ENCODE measurements around the gene FEM1C.

Gene FEM1C

DNA sequence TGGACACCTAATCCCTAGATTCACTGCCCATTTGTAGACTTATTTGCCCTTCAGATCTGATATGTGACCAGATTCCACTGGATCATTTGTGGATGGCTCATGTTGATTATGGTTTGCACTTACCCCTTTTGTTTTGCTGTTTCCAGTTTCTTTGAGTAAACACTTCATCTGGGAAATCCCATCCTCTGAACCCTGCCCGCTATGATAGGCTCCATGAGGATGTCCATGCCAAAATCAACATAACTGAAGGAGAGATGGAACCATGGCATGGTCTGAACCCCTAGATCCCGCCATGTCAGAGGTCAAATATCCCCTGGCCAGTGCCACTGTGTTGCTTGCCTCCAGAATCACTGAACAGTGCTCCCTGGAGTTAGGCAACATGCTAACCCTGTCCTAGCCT is 11.7 kb upstream of the FEM1C start:
- DNase-seq = no peak

- no peak for DNase-seq
Measured at GRCh38 chr5:115555084-115555633, 10.6 kb upstream of the FEM1C start.

- DNase-seq = no peak
Measured at GRCh38 chr5:115553082-115553481, 8.5 kb upstream of the FEM1C start.

DNA sequence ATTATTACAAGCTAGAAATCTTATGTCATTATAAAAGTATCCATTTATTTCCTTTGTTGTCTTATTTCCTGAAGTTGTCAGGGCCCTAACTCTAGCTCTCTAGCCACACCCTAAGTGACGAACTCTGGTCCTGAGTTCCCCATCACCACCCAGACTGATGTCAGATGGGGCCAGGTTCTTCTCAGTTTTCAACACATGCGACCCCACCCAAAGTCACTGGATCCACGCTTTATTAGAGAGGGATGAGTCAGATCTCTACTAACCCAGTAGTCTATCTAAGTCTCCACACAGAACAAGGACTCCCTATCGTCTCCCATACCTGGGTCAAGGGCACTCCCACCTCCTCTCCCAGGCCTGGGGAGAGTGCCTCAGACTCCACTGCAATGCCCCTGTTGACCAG is 6.8 kb upstream of the FEM1C start:
- DNase-seq = no peak

- DNase-seq = no peak
Measured at GRCh38 chr5:115549154-115549553, 4.6 kb upstream of the FEM1C start.

DNA sequence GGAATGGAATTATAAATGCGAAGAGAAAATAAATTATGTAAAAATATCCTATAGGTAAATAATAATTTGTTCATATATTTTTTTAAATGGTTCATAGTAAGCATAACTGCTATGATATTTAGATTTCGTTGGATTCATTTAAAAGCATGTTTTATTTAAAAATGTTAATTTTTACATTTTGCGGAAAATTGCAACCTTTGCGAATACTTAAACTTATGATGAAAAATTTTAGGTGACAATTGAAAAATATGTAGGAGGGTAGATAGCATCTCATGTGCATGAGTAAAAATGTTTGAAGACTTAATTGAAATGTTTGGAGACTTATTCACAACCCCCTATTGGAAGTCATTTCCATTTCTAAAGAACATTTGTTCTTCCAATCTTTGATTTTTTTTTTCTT is 4.1 kb upstream of the FEM1C start:
- DNase-seq = no peak

DNA sequence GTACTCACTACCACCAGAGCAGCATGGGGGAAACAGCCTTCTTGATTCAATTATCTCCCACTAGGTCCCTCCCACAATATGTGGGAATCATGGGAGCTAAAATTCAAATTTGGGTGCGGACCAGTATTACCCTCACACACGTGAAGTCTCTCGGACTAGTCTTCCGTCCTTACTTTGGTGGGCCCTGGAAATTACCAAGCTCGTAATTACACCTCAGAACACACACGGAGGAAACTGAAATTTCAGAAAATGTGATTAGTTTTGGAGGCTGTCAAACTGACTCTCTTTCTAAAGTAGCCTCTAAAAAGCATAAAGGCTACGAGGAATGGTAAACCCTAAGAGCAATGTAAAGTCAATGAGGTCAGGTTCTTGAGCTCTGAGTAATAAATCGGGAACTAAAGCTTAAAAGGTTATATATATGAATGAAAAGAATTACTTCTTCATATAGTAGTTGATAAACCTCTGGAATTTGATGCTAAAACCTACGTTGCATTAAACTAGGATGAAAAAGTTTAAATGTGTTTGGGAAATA is 842 bp upstream of the FEM1C start:
- DNase-seq = no peak

DNA sequence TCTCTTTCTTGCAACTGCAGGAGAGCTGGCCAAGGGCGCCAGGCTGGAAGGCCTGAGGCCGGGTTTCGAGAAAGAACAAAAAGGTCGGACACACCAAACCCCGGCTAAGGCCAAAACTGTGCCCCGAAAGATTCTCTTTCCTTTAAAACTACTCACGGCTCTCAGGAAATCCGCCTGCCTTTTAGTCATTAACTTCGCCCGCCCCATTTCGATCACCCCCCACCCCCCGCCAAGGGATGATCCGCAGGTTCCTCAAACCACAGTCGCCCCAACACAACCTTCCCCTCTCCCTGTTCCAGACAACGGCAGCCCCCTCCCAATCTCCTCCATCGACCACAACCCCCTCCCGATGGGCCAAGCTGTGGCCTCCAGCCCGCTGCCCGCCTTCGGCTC is 536 bp downstream of the FEM1C start:
- peak; percentile 58 for DNase-seq

DNA sequence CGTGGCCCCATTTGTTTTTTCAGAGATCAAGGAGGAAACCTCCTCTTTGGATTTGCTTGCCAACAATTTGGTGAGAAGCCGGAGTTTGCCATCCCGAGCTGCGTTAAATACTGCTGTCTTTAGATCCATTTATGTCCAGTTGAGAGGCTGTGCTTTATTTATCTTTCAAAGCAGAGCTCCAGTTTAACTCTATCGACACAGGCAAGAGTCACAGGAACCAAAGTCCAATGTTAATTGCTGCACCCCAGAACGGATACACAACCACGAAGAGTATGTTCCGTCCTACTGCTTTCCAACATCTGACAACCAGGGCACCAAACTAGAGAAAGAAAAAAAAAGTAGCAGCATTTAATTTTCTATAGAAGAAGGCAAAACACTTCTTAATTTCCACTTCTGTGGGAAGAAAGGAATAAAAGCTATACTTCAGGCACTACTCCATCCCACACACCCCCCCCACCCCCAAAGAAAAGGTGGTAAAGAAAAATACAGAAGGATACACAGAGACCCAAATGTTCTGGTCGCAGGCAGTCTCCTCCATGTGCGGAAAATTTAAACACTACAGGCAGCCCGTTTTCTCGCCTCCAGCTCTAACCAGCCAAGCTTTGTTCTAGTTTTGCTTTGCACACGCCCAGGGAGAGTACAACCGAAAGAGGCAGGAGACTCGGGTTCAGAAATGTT is 1.1 kb downstream of the FEM1C start:
- DNase-seq = no peak

DNA sequence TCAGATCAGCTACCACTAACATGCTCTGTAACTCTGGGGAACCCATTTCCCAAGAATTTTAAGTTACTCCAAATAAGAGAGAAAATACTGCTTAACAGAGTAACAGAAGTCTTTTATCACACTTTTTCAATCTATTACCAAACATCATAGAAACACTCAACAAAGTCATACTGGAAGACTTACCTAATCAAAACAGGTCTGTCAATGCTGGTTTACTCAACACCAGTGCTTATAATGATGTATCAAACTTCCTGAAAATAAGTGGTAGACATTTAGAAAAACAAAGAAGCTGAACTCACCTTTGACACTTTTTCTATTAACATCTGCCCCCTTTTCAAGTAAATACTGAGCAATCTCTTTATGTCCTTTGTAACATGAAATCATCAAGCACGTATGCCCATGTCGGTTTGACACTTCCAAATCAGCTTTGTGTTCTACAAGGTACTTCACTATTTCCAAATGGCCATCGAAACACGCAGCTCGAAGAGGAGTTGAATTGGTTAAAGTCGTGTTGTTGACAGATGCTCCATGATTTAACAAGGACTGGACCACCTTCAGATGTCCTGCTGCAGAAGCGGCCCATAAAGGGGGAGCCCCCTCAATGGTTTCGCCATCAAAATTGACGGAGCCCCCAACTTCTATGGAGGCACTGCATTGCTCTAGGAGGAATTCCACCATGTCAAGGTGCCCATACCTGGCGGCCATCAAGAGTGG is 1.8 kb downstream of the FEM1C start:
- no peak for DNase-seq

DNA sequence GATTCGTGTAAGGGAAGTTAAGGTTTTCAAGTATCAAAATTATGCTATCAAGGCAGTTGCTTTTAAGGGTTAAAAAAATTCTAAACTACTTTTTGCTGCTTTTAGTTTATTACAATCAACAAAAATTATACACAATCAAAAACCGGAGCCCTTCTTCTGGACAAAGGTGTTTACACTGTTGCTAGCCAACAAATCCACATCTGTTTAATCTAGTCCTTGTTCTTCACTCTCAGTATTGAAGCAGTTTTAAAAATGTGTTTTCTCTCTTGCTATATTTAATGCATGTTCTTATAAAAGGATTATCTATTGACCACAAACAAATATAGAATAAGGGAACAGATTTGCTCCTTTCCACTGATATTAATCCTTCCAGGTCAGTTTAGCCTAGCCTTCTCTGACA is 2.5 kb downstream of the FEM1C start:
- DNase-seq = no peak

DNA sequence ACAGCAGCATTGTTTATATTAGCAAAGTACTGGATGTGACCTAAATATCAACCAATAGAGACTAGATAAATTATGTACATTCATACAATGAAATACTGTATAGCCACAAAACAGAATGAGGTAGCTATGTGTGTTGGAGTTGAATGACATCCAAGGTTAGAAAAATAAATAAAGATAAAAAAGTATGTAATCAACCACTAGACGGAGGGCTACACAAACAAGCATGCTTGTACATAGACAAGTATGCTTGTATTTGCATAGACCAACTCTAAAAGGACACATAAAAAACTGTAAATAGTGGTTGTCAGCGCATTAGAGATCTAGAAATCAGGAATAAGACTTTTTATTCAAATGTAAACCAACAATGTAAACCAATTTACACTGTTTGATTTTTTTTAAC is 3.0 kb downstream of the FEM1C start:
- DNase-seq = no peak

GRCh38 chr5:115535479-115536035 is 9.0 kb downstream of the FEM1C start:
- DNase-seq = no peak

GRCh38 chr5:115532517-115532916 is 12.1 kb downstream of the FEM1C start:
- no peak for DNase-seq

- no peak for DNase-seq
Measured at GRCh38 chr5:115531787-115532367, 12.7 kb downstream of the FEM1C start.

DNA sequence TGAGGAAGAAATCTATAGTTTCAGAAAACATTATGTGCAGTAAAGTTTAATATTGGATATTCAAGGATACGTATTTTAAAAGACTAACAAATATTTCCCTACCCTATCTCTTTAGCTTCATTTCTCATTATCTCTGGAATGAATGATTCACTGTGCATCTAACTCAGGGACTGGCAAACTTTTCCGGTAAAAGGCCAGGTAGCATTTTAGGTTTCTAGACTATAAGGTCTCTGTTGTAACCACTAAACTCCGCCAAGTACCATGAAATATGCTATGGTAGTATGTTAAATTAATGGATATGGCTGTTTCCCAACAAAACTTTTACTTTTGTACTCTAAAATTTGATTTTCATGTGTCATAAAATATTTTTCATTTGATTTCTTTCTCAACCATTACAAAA is 13.2 kb downstream of the FEM1C start:
- no peak for DNase-seq

GRCh38 chr5:115530426-115530825 is 14.1 kb downstream of the FEM1C start:
- no peak for DNase-seq

GRCh38 chr5:115526604-115527003 is 18.0 kb downstream of the FEM1C start:
- DNase-seq = no peak

GRCh38 chr5:115524199-115524847 is 20.3 kb downstream of the FEM1C start:
- no peak for DNase-seq

DNA sequence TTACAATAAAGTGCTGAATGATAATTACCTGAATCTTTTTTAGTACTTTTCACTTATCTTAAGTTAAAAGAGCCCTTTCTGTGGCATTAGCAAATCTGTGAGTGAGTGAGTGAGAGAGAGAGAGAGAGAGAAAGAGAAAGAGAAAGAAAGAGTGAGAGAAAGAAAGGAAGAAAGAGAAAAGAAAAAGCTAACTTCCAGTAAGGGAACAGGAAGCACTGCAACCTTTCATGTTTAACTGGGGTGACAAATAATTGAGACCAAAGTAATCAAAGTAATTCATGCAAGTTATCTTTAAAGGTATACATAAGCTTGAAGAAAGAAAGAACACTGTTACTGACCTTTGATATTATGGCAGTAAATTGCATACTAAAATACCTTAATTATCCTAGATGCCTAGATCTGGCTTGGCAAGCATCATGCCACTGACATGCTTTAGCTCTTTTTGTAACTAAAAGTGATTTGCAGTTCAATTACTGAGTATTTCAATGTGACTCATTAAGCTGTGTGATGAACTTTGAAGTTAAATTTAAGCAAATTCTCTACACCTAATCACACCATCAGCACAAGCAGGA is 21.7 kb downstream of the FEM1C start:
- no peak for DNase-seq

- DNase-seq = no peak
Measured at GRCh38 chr5:115520191-115520590, 24.4 kb downstream of the FEM1C start.

DNA sequence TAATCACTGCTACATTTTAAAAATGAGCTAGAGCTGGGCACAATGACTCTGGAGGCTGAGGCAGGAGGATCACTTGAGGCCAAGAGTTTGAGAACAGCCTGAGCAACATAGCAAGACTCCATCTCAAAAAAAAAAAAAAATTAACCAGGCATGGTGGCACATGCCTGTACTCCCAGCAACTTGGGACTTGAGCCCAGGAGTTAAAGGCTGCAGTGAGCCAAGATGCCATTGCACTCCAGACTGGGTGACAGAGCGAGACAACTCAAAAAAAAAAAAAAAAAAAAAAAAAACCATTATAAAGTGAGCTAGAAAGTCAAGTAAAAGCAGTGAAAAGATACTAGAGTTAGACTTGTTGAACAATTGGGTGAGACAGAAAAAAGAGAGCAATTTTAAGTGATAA is 28.2 kb downstream of the FEM1C start:
- DNase-seq = no peak

- no peak for DNase-seq
Measured at GRCh38 chr5:115514220-115514619, 30.4 kb downstream of the FEM1C start.

All from central memory CD4-positive, alpha-beta T cell (primary cell).